ENCODE data around the gene MGAT4B. TPM values are rescaled to one million over a fixed set of nuclear protein-coding genes. Genes with fewer than 3 reads are reported as not detected.

Gene MGAT4B
- total RNA-seq, 2 donors from 2014 or later: 332 to 540 TPM

DNA sequence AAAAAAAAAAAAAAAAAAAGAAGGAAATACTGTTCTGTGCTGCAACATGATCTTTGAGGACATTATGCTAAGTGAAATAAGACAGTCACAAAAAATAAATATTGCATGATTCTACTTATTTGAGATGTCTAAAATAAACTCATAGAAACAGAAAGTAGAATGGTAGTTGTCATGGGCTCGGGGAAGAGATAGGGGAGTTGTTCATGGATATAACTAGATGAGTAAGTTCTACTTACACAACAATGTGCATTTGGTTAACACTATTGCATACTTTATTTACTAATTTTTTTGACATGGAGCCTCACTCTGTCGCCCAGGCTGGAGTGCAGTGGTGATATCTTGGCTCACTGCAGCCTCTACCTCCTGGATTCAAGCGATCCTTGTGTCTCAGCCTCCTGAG is 58.9 kb downstream of the MGAT4B start:
- Histone ChIP-seq H3K36me3 (no peaks in the 10 kb centered on the region), H3K27ac (no peak overlapping the region), H3K4me1 (no peaks in the 10 kb centered on the region), H3K9me3 (no peaks in the 10 kb centered on the region), H3K4me3 (no peak overlapping the region), H3K27me3 (no peaks in the 10 kb centered on the region), H3K9ac (ENCODE audit: low read depth in 2 of 2, low read length in 2 of 2) (no peak overlapping the region)
- DNase-seq: no peak
- intact Hi-C loops (cut with DNase I): no loop called here
- no peak for TF ChIP-seq CTCF (IDR thresholded peaks at IDR 0.05)

Small RNAs within 50 kb of the gene (microRNA-seq; reads per million reads assigned to microRNA genes)
- gene MIR1229: 7.7 reads per million, percentile 9 among the genes with 10 or more reads in this experiment

Other genes starting within 250 kb of the MGAT4B start
- 100 to 1,000 TPM; 332 to 510 TPM for gene HNRNPH1, start 183.2 kb downstream of the MGAT4B start, total RNA-seq
- gene CBY3, start 125.8 kb downstream of the MGAT4B start, total RNA-seq: not detected
- 100 to 1,000 TPM; 571 to 818 TPM for gene CANX, start 107.9 kb downstream of the MGAT4B start, total RNA-seq
- gene MAML1, start 74.0 kb downstream of the MGAT4B start, total RNA-seq: 10 to 100 TPM; 29.7 TPM
- 1 to 10 TPM; 5.3 to 5.4 TPM for gene LTC4S, start 12.9 kb downstream of the MGAT4B start, total RNA-seq
- 100 to 1,000 TPM; 262 to 388 TPM for gene SQSTM1, start 14.0 kb upstream of the MGAT4B start, total RNA-seq
- gene MRNIP, start 52.0 kb upstream of the MGAT4B start, total RNA-seq: 10 to 100 TPM in 1 of 2 donors, 1 to 10 TPM in 1; 8.6 to 17.5 TPM
- 100 to 1,000 TPM in 1 of 2 donors, 10 to 100 TPM in 1; 89.3 to 136 TPM for gene TBC1D9B, start 101.0 kb upstream of the MGAT4B start, total RNA-seq

Data from colonic mucosa (tissue), 4 donors.